EH (cell line): Measurements from ENCODE around the gene MACROD2.

Experiments used
- DNase-seq: peaks from one replicate; pipeline ENCODE4 v3.0.0-alpha.2; 2015; ENCODE audit warnings: low read depth

The MACROD2 gene

GRCh38 chr20:16014436-16014835, 2019.1 kb downstream of the MACROD2 start:
- no peak for DNase-seq

- DNase-seq, result peak; percentile 3
Observed at GRCh38 chr20:16017656-16018055, 2022.3 kb downstream of the MACROD2 start.

- DNase-seq, result peak; percentile 13
Observed at GRCh38 chr20:16018881-16019280, 2023.6 kb downstream of the MACROD2 start.

- peak; percentile 43 for DNase-seq
Observed at GRCh38 chr20:16020971-16021370, 2025.7 kb downstream of the MACROD2 start.

GRCh38 chr20:16025084-16025483, 2029.8 kb downstream of the MACROD2 start:
- DNase-seq, result no peak

- DNase-seq, result no peak
Observed at GRCh38 chr20:16027686-16028085, 2032.4 kb downstream of the MACROD2 start.

GRCh38 chr20:16028923-16029322, 2033.6 kb downstream of the MACROD2 start:
- no peak for DNase-seq

- no peak for DNase-seq
Observed at GRCh38 chr20:16030253-16030652, 2034.9 kb downstream of the MACROD2 start.

- DNase-seq, result no peak
Observed at GRCh38 chr20:16035576-16035975, 2040.3 kb downstream of the MACROD2 start.

GRCh38 chr20:16036331-16036730, 2041.0 kb downstream of the MACROD2 start:
- no peak for DNase-seq

GRCh38 chr20:16040742-16041141, 2045.4 kb downstream of the MACROD2 start:
- no peak for DNase-seq

- no peak for DNase-seq
Observed at GRCh38 chr20:16042731-16043130, 2047.4 kb downstream of the MACROD2 start.

GRCh38 chr20:16043931-16044330, 2048.6 kb downstream of the MACROD2 start:
- no peak for DNase-seq

GRCh38 chr20:16048876-16049275, 2053.6 kb downstream of the MACROD2 start:
- no peak for DNase-seq

- DNase-seq, result no peak
Observed at GRCh38 chr20:16049529-16050093, 2054.3 kb downstream of the MACROD2 start.

- DNase-seq, result no peak
Observed at GRCh38 chr20:16050366-16050765, 2055.1 kb downstream of the MACROD2 start.

GRCh38 chr20:16051968-16052367, 2056.7 kb downstream of the MACROD2 start:
- DNase-seq, result no peak

GRCh38 chr20:16052456-16052855, 2057.1 kb downstream of the MACROD2 start:
- no peak for DNase-seq

GRCh38 chr20:16054985-16055384, 2059.7 kb downstream of the MACROD2 start:
- no peak for DNase-seq

- DNase-seq, result no peak
Observed at GRCh38 chr20:16057651-16058050, 2062.3 kb downstream of the MACROD2 start.

GRCh38 chr20:16058268-16058667, 2063.0 kb downstream of the MACROD2 start:
- DNase-seq, result no peak

- no peak for DNase-seq
Observed at GRCh38 chr20:16059841-16060240, 2064.5 kb downstream of the MACROD2 start.

GRCh38 chr20:16061351-16061750, 2066.0 kb downstream of the MACROD2 start:
- DNase-seq, result no peak
